ENCODE results near the gene KHDRBS2.

KHDRBS2 gene

GRCh38 chr6:62285612-62286469, at the start of gene KHDRBS2:
TSS of gene KHDRBS2 (minus strand) at chr6:62286225.
- peak; percentile 11 for DNase-seq

- no peak for DNase-seq
Observed at GRCh38 chr6:62328607-62329006, 42.6 kb upstream of the KHDRBS2 start.

DNA sequence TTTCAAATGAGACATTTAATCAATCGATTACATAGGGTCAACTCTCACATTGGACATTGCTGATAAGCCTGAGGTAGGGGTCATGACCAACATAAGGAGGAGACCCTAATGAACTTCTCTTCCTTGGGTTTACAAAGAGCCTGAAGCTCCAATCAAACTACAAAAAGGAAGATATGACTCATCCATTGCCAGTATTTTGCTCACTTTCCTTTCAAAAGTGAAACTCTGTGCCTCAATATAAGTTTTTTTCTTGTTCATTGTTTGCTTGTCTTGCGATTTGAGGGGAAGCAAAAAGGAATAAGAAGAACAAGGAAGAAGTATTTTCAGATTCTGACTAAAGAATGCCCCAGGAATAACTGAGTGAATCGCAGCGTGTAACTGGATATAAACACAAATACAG, 38.8 kb upstream of the KHDRBS2 start:
- no peak for DNase-seq

GRCh38 chr6:62323818-62324431, 37.9 kb upstream of the KHDRBS2 start:
- DNase-seq, result no peak

DNA sequence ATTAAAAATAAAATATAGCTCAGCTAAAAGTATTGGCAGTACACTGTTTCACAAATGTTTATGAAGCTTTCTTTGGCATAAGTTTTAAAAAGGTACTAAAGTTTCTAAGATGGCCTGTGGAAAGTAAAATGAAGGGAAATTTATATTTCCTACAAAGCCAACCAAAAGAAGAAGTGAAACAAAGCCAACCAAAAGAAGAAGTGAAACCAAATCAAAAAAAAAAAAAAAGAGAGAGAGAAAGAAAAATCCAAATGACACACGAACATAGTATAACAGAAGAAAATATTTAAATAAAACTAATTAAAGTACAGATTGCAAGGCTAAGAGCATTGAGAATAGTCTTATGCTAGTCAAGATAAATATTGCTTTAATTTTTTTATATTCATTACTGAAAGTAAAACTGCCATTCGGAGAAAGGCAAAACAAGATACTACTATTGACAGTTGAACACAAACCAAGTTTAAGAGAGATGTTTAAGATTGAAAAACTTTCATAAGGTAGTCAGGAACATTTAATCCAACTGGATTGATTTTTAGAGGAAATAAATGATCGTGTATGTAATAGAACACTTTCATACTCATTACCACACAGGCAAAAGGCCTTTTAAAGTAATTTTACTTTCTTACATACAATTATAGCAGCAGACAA, 12.8 kb upstream of the KHDRBS2 start:
- peak; percentile 24 for DNase-seq

DNA sequence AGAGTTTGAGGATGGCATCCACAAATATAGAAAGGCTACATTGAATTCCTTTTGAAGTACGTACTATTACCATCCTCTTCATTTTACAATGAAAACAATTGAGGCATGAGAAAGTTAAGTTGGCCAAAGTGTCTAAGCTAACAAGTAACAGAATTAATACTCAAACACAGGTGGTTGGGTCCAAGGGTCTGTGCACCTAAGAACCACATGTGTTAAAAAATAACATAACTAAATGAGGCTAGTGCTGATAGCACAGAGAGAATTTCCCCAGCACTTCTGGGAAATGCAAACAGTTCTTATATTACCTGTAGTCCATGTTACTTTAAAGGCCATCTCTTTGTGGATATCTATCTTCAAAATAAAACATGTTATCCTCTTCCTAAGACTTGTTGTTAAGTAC, 10.5 kb upstream of the KHDRBS2 start:
- DNase-seq, result no peak

GRCh38 chr6:62288974-62289373, 2.9 kb upstream of the KHDRBS2 start:
- no peak for DNase-seq

- DNase-seq, result no peak
Observed at GRCh38 chr6:62288562-62288961, 2.5 kb upstream of the KHDRBS2 start.

DNA sequence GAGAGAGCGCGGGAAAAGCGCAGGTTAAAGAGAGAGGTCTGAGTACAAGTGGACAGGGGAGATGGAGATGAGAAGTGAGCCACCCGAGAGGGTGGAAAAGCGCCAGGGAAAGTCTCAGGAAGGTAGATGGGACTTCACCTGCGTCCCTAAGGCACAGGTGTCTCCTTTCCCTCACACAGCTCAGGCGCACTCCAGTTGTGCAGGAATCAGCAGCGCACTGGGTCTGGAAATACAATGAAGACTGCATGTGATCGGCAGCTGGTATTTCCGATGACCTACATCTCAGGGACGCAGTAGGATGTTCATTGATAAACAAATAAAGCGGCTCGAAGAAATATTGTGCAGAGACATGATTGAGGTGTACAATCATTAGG, 432 bp upstream of the KHDRBS2 start:
- DNase-seq, result no peak

DNA sequence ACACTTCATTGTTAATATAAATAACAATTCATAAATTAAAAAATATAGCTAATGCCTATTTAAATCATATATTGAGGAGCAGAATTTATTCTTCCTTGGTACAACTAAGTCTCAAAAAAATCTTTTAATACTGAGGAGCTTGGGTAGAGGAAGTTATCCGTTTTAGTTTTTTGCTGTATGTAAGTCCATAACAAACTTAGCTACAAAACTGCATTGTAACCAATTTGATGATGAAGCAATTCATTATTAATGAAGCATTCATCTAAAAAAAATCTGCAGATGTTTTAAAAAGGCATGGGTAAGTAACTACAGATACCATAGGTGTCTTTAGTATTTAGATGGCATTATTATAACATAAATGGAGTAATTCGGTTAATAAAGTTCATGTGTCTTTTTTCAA, 1.3 kb downstream of the KHDRBS2 start:
- no peak for DNase-seq

DNA sequence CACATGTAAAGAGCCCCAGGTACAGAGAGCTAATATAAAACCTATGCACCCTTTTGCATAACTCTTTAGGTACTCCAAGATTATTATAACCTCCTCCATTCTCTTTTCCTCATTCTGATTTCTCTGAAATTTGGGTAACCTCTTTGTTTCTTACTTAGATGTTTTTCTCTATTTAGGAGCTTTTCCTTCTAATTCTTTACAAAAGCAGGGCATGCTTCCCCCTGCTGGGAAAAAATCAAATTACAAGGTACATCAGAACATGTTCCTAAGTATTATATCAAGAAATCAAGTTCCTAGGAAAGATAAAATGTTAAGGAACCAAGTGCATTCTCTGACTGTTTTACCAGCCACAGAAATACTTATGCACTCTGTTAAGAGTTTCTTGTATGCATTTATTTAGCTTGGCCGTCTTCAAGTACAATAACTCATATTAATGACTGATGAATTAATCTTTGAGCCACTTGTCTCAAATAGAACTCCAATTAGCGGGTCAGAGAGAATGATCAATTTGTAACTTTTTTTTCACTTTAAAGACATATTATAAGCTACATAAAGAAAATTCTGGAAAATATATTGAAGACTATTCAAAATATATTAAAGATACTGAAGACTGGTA, 2.1 kb downstream of the KHDRBS2 start:
- DNase-seq, result peak; percentile 30

GRCh38 chr6:62283365-62283764, 2.7 kb downstream of the KHDRBS2 start:
- no peak for DNase-seq

- no peak for DNase-seq
Observed at GRCh38 chr6:62280099-62280498, 5.9 kb downstream of the KHDRBS2 start.

GRCh38 chr6:62272114-62272513, 13.9 kb downstream of the KHDRBS2 start:
- DNase-seq, result no peak

GRCh38 chr6:62265906-62266525, 20.0 kb downstream of the KHDRBS2 start:
- no peak for DNase-seq

- no peak for DNase-seq
Observed at GRCh38 chr6:62262283-62262682, 23.7 kb downstream of the KHDRBS2 start.

GRCh38 chr6:62246087-62246486, 39.9 kb downstream of the KHDRBS2 start:
- DNase-seq, result no peak

DNA sequence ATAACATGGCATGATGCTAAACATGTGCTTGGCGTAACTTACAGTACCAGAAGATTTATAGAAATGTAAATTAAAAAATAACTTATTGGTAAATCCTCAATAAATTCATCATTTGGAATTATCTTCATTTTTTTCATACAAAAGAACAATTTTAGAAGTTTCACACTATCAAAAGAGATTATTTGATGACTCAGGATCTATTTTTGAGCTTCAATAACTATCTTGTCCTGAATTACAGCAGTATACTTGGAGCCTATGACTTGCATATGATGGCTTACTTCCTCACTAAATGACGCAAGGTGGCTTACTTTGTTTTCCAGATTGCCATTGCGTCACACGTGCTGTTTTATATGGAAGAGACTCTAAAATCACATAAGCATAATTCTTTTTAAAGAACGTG, 49.2 kb downstream of the KHDRBS2 start:
- no peak for DNase-seq

- DNase-seq, result no peak
Observed at GRCh38 chr6:62229231-62229630, 56.8 kb downstream of the KHDRBS2 start.

DNA sequence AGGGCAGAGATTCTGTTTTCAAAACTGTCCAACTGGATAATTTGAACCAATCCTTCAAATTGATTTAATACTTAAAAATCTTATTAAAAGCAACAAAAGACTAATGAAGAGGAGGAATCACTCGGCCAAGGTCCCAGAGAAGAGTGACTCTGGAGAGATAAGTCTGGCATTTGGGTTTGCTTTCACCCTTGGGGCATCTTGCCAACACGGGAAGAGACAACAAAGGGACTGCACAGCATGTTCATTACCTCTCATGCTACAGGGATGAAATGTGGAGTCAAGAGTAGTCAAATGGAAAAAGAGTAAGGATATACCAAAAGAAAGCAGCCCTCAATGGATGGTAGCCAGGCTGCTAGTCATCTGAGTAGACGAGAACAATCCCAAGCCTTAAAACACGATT, 68.2 kb downstream of the KHDRBS2 start:
- no peak for DNase-seq

DNA sequence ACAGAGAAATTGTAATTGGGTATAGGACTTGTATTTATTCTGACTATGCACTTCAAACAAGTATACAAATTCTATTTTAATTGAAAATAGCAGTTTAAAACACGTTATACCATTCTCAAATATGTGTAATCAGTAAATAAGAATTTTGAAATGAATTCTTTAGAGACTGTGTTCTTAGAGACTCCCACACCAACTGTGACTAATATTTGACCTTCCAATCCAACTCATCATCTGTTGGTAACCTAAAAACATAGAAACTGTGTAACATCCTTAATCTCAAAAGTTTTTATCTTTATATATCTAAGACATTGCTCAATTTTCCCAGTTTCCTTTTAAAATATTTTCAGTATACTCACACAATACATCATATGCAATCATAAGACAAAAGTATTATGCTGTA, 83.9 kb downstream of the KHDRBS2 start:
- no peak for DNase-seq

DNA sequence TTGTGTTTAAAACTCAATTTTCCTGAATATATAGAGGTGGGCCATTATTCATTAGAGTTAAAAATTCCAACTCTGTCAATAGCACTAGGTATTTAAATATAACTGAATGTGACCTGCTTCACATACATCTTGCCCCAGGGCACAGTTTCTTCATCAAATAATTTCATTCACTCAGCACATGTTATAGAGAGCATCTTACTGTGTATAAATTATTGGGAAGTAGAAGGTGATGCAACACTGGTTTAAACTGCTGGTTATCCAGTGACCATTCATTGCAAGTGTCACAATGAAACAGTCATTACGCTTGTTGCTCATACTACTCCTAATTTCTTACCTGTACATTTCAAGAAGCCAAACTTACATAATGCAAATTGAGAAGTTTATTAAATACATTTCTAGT, 93.4 kb downstream of the KHDRBS2 start:
- DNase-seq, result no peak

DNA sequence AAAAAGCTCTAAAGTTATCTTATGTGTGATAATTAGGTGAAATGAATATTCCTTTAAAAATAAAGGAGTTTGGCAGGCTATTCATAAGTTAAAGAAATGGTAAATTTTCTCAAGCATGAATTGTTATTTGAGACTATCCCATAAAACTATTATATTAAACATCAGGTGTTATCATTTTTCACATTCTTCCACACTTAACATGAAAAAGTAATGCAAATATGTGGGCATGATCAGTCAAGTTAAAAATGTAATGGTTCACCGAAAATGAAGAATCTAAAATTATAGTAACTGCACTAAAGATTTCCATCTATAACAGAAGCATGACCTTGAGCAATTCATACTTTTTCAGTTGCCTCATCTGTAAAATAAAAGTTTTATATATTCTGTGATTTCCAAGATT, 110.8 kb downstream of the KHDRBS2 start:
- no peak for DNase-seq
